H1 (cell line): ENCODE measurements around the gene ECT2L. TPM values are rescaled to one million over a fixed set of nuclear protein-coding genes. Genes with fewer than 3 reads are reported as not detected.

Source experiments
- ATF3 ChIP-seq: IDR thresholded peaks from 2 replicates; pipeline ENCODE4 v1.6.1; 2011; ENCODE audit warnings: low read depth, mild to moderate bottlenecking, low read length; ENCODE audit not compliant: insufficient read depth
- CBX5 ChIP-seq: fragments of 300-800, 300-1000 bp; sonication (generic); IDR thresholded peaks from 2 replicates; pipeline ENCODE4 v1.7.1; 2016; ENCODE audit warnings: antibody characterized with exemption, low read length, low read depth
- polyA plus RNA-seq, 7 experiments: library from polyadenylated mRNA; depleted of rRNA in 3 of 7; stranded (reverse) in 5 of 7; unstranded in 2 of 7; fragments of >200 nt in 5 of 7; fragments of 200-250 nt in 2 of 7; gene quantifications; 1 replicate in 5 of 7; 2 replicates in 1 of 7; 4 replicates in 1 of 7; pipeline versions ENCODE4 v1.2.1 to v1.2.3, GENCODE V29; 2011 to 2013; ENCODE audit warnings: missing spikeins in 2 of 7, mixed read lengths in 2 of 7
- total RNA-seq: library from RNA; stranded (reverse); fragmentation: NEBNext Ultra II Directional; extraction: Animal tissue kit (Norgen Biotek cat#: 25700); gene quantifications from 2 replicates; pipeline ENCODE4 v1.2.1, GENCODE V29; 2021

ECT2L gene
- total and polyA plus RNA-seq, 2 of the 8 experiments (the other 6 are each of a cell fraction or from before 2014, with no cell fraction given): not detected

GRCh38 chr6:138948004-138948403, 152.1 kb downstream of the ECT2L start (continued):
- TF ChIP-seq CBX5 (no peak), ATF3 (no peak)
- TF ChIP-seq, all 59 proteins: peak for 0
